ENCODE results near the gene ZBED6.

Gene ZBED6

GRCh38 chr1:203797216-203797615 lies 1.8 kb downstream of the ZBED6 start (continued):
- no peak for TF ChIP-seq ZC3H10 (CRISPR knock-in tag; IDR thresholded peaks at IDR 0.05)
- TF ChIP-seq PATZ1 (CRISPR knock-in tag; IDR thresholded peaks at IDR 0.05; ENCODE audit: borderline replicate concordance), result no peak
- no peak for TF ChIP-seq BACH2 (CRISPR knock-in tag; IDR thresholded peaks at IDR 0.05; ENCODE audit: borderline replicate concordance)
- TF ChIP-seq TOX (CRISPR knock-in tag; IDR thresholded peaks at IDR 0.05; ENCODE audit: borderline replicate concordance), result no peak
- TF ChIP-seq CSDC2 (CRISPR knock-in tag; IDR thresholded peaks at IDR 0.05), result no peak

- no peak for ATAC-seq
- no peak for TF ChIP-seq CREB5 (CRISPR knock-in tag; IDR thresholded peaks at IDR 0.05; ENCODE audit: low read depth)
- no peak for TF ChIP-seq ZFP30 (CRISPR knock-in tag; IDR thresholded peaks at IDR 0.05)
- TF ChIP-seq PATZ1 (CRISPR knock-in tag; IDR thresholded peaks at IDR 0.05; ENCODE audit: borderline replicate concordance), result no peak
- TF ChIP-seq TSHZ2 (CRISPR knock-in tag; IDR thresholded peaks at IDR 0.05), result no peak
- no peak for TF ChIP-seq CSDC2 (CRISPR knock-in tag; IDR thresholded peaks at IDR 0.05)
- TF ChIP-seq OSR1 (CRISPR knock-in tag; IDR thresholded peaks at IDR 0.05), result no peak
- TF ChIP-seq BACH2 (CRISPR knock-in tag; IDR thresholded peaks at IDR 0.05; ENCODE audit: borderline replicate concordance), result no peak
- TF ChIP-seq ZFP3 (CRISPR knock-in tag; IDR thresholded peaks at IDR 0.05), result no peak
- TF ChIP-seq ZNF70 (CRISPR knock-in tag; IDR thresholded peaks at IDR 0.05), result no peak
- TF ChIP-seq RARB (CRISPR knock-in tag; IDR thresholded peaks at IDR 0.05), result no peak
- TF ChIP-seq ZNF8 (CRISPR knock-in tag; IDR thresholded peaks at IDR 0.05), result no peak
- TF ChIP-seq ARNTL (CRISPR knock-in tag; IDR thresholded peaks at IDR 0.05; ENCODE audit: borderline replicate concordance, low read depth), result no peak
- TF ChIP-seq ZC3H10 (CRISPR knock-in tag; IDR thresholded peaks at IDR 0.05), result no peak
- TF ChIP-seq SNAI2 (CRISPR knock-in tag; IDR thresholded peaks at IDR 0.05), result no peak
- TF ChIP-seq TCF4 (CRISPR knock-in tag; IDR thresholded peaks at IDR 0.05; ENCODE audit: borderline replicate concordance), result no peak
- TF ChIP-seq POU6F1 (CRISPR knock-in tag; IDR thresholded peaks at IDR 0.05; ENCODE audit: borderline replicate concordance, low read depth), result no peak
- no peak for TF ChIP-seq TOX (CRISPR knock-in tag; IDR thresholded peaks at IDR 0.05; ENCODE audit: borderline replicate concordance)
- TF ChIP-seq PPARA (CRISPR knock-in tag; IDR thresholded peaks at IDR 0.05; ENCODE audit: borderline replicate concordance), result no peak
- no peak for TF ChIP-seq CSRNP3 (CRISPR knock-in tag; IDR thresholded peaks at IDR 0.05)
These were observed 2.7 kb downstream of the ZBED6 start for GRCh38 chr1:203797948-203798655.
